IPS-18a (cell line): ENCODE data around the gene POU4F1.
A peak's percentile ranks its signal among the peaks of the same experiment; 100 is the strongest.

ENCODE experiments used
- H3K27ac ChIP-seq: one replicate; pipeline ENCODE4 v1.5.1; 2013; ENCODE audit warnings: low read length
- H3K27me3 ChIP-seq: one replicate; pipeline ENCODE4 v1.6.1; 2013; ENCODE audit warnings: mild to moderate bottlenecking, low read length; ENCODE audit not compliant: control insufficient read depth, insufficient read depth
- H3K36me3 ChIP-seq: one replicate; pipeline ENCODE4 v1.6.1; 2013; ENCODE audit warnings: low read depth, low read length; ENCODE audit not compliant: control insufficient read depth
- H3K4me1 ChIP-seq: one replicate; pipeline ENCODE4 v1.6.1; 2013; ENCODE audit warnings: low read depth, low read length; ENCODE audit not compliant: control insufficient read depth
- H3K4me3 ChIP-seq: one replicate; pipeline ENCODE4 v1.5.1; 2013; ENCODE audit warnings: low read length
- H3K9ac ChIP-seq: one replicate; pipeline ENCODE4 v1.6.1; 2013; ENCODE audit warnings: mild to moderate bottlenecking, low read length, moderate library complexity
- H3K9me3 ChIP-seq: one replicate; pipeline ENCODE4 v1.6.1; 2013; ENCODE audit warnings: low read depth, low read length; ENCODE audit not compliant: control insufficient read depth

The POU4F1 gene

DNA sequence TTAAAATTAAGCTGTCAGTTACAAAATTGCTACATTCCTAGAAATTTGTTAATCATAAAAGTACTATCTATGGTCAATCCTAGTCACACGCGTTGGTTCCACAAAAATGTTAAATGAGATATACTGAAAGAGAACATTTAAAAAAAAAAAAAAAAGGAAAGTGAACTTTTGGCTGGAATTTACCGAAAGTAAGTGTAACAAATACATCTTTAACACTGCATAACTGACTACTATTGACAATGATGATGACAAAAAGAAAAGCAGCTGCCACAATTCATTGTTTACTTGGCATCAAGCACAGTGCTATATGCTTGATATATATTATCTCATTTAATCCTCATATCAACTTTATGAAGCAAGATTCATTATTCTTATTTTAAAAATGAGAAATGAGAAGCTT is 19.8 kb upstream of the POU4F1 start:
- H3K27me3 ChIP-seq: no peaks in the 10 kb centered on the region
- H3K36me3 ChIP-seq: peaks cover 5% of the 10 kb centered on the region
- no peaks in the 10 kb centered on the region for H3K9me3 ChIP-seq
- H3K4me3 ChIP-seq: no peak overlapping the region
- no peak overlapping the region for H3K9ac ChIP-seq
- no peaks in the 10 kb centered on the region for H3K4me1 ChIP-seq
- H3K27ac ChIP-seq: no peak overlapping the region

- Histone ChIP-seq H3K27ac (no peak overlapping the region), H3K9ac (no peak overlapping the region), H3K4me3 (no peak overlapping the region), H3K4me1 (no peaks in the 10 kb centered on the region), H3K9me3 (no peaks in the 10 kb centered on the region), H3K27me3 (no peaks in the 10 kb centered on the region), H3K36me3 (peaks cover 17% of the 10 kb centered on the region)
Measured at GRCh38 chr13:78620936-78621470, 17.7 kb upstream of the POU4F1 start.

GRCh38 chr13:78618411-78618810 is 15.1 kb upstream of the POU4F1 start:
- Histone ChIP-seq H3K4me1 (no peaks in the 10 kb centered on the region), H3K27ac (no peak overlapping the region), H3K27me3 (no peaks in the 10 kb centered on the region), H3K9me3 (no peaks in the 10 kb centered on the region), H3K36me3 (peaks cover 19% of the 10 kb centered on the region), H3K9ac (no peak overlapping the region), H3K4me3 (no peak overlapping the region)

- Histone ChIP-seq H3K27ac (no peak overlapping the region), H3K4me1 (peaks cover 19% of the 10 kb centered on the region), H3K27me3 (peaks cover 67% of the 10 kb centered on the region), H3K4me3 (no peak overlapping the region), H3K36me3 (peaks cover 7% of the 10 kb centered on the region), H3K9me3 (no peaks in the 10 kb centered on the region), H3K9ac (no peak overlapping the region)
Measured at GRCh38 chr13:78611040-78611439, 7.7 kb upstream of the POU4F1 start.

- Histone ChIP-seq H3K9ac (no peak overlapping the region), H3K9me3 (no peaks in the 10 kb centered on the region), H3K4me3 (no peak overlapping the region), H3K4me1 (peaks cover 23% of the 10 kb centered on the region), H3K27ac (no peak overlapping the region), H3K27me3 (peaks cover 73% of the 10 kb centered on the region), H3K36me3 (peaks cover 1% of the 10 kb centered on the region)
Measured at GRCh38 chr13:78610381-78610883, 7.1 kb upstream of the POU4F1 start.

- peaks cover 29% of the 10 kb centered on the region for H3K4me1 ChIP-seq
- peak overlapping the region; percentile 44 for H3K4me3 ChIP-seq
- peaks cover 81% of the 10 kb centered on the region for H3K27me3 ChIP-seq
- no peaks in the 10 kb centered on the region for H3K9me3 ChIP-seq
- no peak overlapping the region for H3K27ac ChIP-seq
- no peaks in the 10 kb centered on the region for H3K36me3 ChIP-seq
- H3K9ac ChIP-seq: no peak overlapping the region
Measured at GRCh38 chr13:78609464-78610205, 6.3 kb upstream of the POU4F1 start.

DNA sequence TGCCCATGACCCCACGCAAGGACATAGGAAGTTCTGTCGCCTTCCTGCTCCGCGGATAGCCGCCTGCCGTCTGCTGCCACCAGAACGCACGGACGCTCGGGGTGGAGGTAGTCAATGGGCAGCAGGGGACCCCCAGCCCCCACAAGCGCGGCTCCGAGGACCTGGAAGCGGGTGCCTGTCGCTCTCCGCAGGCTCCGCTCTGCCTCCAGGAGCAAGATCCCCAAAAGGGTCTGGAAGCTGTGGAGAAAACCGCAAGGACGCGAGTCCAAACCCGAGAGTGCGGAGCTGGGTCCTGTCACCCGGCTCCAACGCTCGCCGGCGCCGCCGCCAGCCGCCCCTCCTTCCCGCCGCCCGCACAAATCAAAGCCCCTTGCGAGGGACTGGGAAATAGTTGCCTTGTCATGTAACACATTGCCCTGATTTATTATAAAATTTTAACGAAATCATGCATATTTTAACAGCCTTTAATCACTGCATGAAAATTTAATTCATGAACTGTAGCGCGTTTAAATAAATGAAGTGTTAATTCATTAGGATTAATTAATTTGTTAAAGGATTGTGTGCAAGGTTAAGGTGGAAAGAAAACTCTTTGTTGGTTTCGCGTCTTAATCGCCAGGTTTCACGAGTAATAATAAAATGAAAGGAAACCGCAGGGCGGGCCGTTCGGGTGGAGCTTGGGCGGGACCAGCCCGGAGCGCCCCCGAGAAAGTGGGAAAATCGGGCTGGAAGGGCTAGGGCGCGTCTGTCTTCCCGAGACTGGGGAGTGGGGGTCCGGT is 5.5 kb upstream of the POU4F1 start:
- Histone ChIP-seq H3K36me3 (no peaks in the 10 kb centered on the region), H3K4me1 (peaks cover 31% of the 10 kb centered on the region), H3K9me3 (no peaks in the 10 kb centered on the region), H3K27me3 (peaks cover 89% of the 10 kb centered on the region), H3K27ac (no peak overlapping the region), H3K9ac (no peak overlapping the region), H3K4me3 (peak overlapping the region; percentile 44)

DNA sequence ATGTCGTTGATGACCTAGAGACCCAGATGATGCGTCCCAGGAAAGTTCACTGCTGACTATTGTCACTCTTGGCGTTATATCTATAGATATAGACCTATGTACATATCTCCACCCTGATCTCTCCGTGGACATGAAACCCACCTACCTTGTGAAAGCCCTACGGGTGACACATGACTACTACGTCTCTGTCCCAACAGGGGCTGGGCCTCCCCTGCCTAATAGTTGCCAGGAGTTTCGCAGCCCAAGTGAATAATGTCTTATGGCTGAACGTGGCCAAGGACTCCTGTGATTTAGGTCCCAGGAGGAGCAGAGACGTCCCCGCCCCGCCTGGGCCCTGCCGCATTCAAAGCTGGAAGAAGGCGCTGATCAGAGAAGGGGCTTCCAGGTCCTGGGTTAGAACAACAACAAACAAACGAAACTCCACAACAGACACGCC is 4.9 kb upstream of the POU4F1 start:
- Histone ChIP-seq H3K36me3 (no peaks in the 10 kb centered on the region), H3K4me3 (peak overlapping the region; percentile 44), H3K27ac (no peak overlapping the region), H3K9me3 (no peaks in the 10 kb centered on the region), H3K27me3 (peaks cover 95% of the 10 kb centered on the region), H3K9ac (no peak overlapping the region), H3K4me1 (peaks cover 33% of the 10 kb centered on the region)

GRCh38 chr13:78607409-78608251 is 4.3 kb upstream of the POU4F1 start:
- Histone ChIP-seq H3K9me3 (no peaks in the 10 kb centered on the region), H3K4me3 (peak overlapping the region; percentile 44), H3K27me3 (peaks cover 100% of the 10 kb centered on the region), H3K9ac (no peak overlapping the region), H3K36me3 (no peaks in the 10 kb centered on the region), H3K27ac (no peak overlapping the region), H3K4me1 (peaks cover 33% of the 10 kb centered on the region)

- no peaks in the 10 kb centered on the region for H3K36me3 ChIP-seq
- peaks cover 33% of the 10 kb centered on the region for H3K4me1 ChIP-seq
- H3K9ac ChIP-seq: no peak overlapping the region
- peak overlapping the region; percentile 44 for H3K4me3 ChIP-seq
- H3K27ac ChIP-seq: no peak overlapping the region
- H3K9me3 ChIP-seq: no peaks in the 10 kb centered on the region
- H3K27me3 ChIP-seq: peaks cover 97% of the 10 kb centered on the region
Measured at GRCh38 chr13:78606471-78607408, 3.4 kb upstream of the POU4F1 start.
